Measurements from ENCODE around the gene PEX11A. TPM values are rescaled to one million over a fixed set of nuclear protein-coding genes. Genes with fewer than 3 reads are reported as not detected.
A peak's percentile ranks its signal among the peaks of the same experiment; 100 is the strongest.

Gene PEX11A
- total RNA-seq, 1 donor = 4.0 TPM

GRCh38 chr15:89631902-89632264 is 58.7 kb downstream of the PEX11A start:
- no peak overlapping the region for H3K4me2 ChIP-seq (ENCODE audit: insufficient read depth, low read length)
- peak; percentile 64 for DNase-seq (ENCODE audit: insufficient read length, low spot score, missing footprints)

More at GRCh38 chr15:89631902-89632264, 58.7 kb downstream of the PEX11A start:
- Histone ChIP-seq H3K36me3 (ENCODE audit: insufficient read depth, low read length) (peaks cover 63% of the 10 kb centered on the region), H3K79me2 (ENCODE audit: insufficient read depth, low read length) (no peaks in the 10 kb centered on the region), H3K4me3 (ENCODE audit: insufficient read depth, low read length) (no peak overlapping the region), H4K20me1 (ENCODE audit: insufficient read depth, low read length) (no peaks in the 10 kb centered on the region), H2AFZ (ENCODE audit: low read length) (no peak overlapping the region), H3K4me1 (ENCODE audit: insufficient read depth, low read length) (no peaks in the 10 kb centered on the region), H3K27me3 (ENCODE audit: insufficient read depth, low read length) (no peaks in the 10 kb centered on the region), H3K9me3 (ENCODE audit: low read depth, low read length) (no peaks in the 10 kb centered on the region), H3K27ac (ENCODE audit: low read depth, low read length) (no peak overlapping the region)
- TF ChIP-seq, protein P1, sequence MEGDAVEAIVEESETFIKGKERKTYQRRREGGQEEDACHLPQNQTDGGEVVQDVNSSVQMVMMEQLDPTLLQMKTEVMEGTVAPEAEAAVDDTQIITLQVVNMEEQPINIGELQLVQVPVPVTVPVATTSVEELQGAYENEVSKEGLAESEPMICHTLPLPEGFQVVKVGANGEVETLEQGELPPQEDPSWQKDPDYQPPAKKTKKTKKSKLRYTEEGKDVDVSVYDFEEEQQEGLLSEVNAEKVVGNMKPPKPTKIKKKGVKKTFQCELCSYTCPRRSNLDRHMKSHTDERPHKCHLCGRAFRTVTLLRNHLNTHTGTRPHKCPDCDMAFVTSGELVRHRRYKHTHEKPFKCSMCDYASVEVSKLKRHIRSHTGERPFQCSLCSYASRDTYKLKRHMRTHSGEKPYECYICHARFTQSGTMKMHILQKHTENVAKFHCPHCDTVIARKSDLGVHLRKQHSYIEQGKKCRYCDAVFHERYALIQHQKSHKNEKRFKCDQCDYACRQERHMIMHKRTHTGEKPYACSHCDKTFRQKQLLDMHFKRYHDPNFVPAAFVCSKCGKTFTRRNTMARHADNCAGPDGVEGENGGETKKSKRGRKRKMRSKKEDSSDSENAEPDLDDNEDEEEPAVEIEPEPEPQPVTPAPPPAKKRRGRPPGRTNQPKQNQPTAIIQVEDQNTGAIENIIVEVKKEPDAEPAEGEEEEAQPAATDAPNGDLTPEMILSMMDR (IDR thresholded peaks at IDR 0.05; ENCODE audit: extremely low read depth, low read depth, low read length) = no peak

Small RNA genes lying within 50 kb of the gene (small RNA-seq; reads per million reads assigned to genes)
- not detected for gene RNU6-132P

Other genes with a start within 250 kb of the PEX11A start
- not detected in 2 replicates for gene RHCG, start 194.2 kb downstream of the PEX11A start, total RNA-seq
- gene TICRR, start 115.3 kb downstream of the PEX11A start, total RNA-seq = 0.72 and 0.88 TPM in 2 replicates
- 10.6 and 12.3 TPM in 2 replicates for gene KIF7, start 35.3 kb downstream of the PEX11A start, total RNA-seq
- under 0.01 TPM in 1 of 2 replicates, not detected in the other for gene PLIN1, start 11.4 kb downstream of the PEX11A start, total RNA-seq
- gene WDR93, start 57 bp upstream of the PEX11A start, total RNA-seq = under 0.01 and 0.36 TPM in 2 replicates
- under 0.01 TPM in 2 replicates for gene MESP1, start 60.5 kb upstream of the PEX11A start, total RNA-seq
- 0.72 and 1.5 TPM in 2 replicates for gene MESP2, start 85.6 kb upstream of the PEX11A start, total RNA-seq
- gene ANPEP, start 124.1 kb upstream of the PEX11A start, total RNA-seq = 87.9 and 98.7 TPM in 2 replicates
- gene AP3S2, start 203.2 kb upstream of the PEX11A start, total RNA-seq = 54.8 and 63.7 TPM in 2 replicates
- gene ARPIN, start 222.2 kb upstream of the PEX11A start, total RNA-seq = 14.1 and 17.7 TPM in 2 replicates